Measurements from ENCODE around the gene BRSK2. TPM values are rescaled to one million over a fixed set of nuclear protein-coding genes. Genes with fewer than 3 reads are reported as not detected.

BRSK2 gene
- polyA plus RNA-seq, 1 experiment: 0.28 TPM

DNA sequence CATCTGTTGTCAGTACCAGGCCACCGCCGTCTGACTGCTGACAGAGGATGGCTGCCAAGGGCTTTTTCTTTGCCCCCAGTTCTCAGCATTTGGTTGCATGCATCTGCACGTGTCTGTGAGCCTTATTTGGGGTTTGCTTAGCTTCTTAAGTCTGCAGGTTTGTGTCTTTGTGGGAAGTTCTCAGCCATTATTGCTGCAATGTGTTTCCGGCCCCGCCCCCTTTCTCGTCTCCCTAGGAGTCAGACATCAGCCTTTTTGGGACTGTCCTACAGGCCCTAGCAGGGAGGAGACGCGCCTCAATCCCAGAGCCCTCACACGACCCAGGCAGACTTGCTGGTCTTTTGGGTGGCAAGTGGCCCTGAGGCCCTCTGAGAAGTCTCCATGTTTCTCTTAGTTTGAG, 88.8 kb downstream of the BRSK2 start:
- DNase-seq (ENCODE audit: low read depth): no peak
- CTCF ChIA-PET: interaction anchor here (0.6 kb wide), 1 partner anchor 211 kb away, joined by 5 read pairs; no protein-coding TSS in a partner anchor
- H3K27me3 ChIP-seq (ENCODE audit: control insufficient read depth, insufficient read depth, low read length): no peaks in the 10 kb centered on the region
- TF ChIP-seq, protein P1, sequence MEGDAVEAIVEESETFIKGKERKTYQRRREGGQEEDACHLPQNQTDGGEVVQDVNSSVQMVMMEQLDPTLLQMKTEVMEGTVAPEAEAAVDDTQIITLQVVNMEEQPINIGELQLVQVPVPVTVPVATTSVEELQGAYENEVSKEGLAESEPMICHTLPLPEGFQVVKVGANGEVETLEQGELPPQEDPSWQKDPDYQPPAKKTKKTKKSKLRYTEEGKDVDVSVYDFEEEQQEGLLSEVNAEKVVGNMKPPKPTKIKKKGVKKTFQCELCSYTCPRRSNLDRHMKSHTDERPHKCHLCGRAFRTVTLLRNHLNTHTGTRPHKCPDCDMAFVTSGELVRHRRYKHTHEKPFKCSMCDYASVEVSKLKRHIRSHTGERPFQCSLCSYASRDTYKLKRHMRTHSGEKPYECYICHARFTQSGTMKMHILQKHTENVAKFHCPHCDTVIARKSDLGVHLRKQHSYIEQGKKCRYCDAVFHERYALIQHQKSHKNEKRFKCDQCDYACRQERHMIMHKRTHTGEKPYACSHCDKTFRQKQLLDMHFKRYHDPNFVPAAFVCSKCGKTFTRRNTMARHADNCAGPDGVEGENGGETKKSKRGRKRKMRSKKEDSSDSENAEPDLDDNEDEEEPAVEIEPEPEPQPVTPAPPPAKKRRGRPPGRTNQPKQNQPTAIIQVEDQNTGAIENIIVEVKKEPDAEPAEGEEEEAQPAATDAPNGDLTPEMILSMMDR (IDR thresholded peaks at IDR 0.05; ENCODE audit: insufficient read depth, low read depth, low read length): no peak
- H3K4me3 ChIP-seq (ENCODE audit: low read depth, low read length): no peak overlapping the region
- POLR2A ChIA-PET: no interaction called here
- H3K36me3 ChIP-seq (ENCODE audit: control insufficient read depth, insufficient read depth, low read length): peaks cover 20% of the 10 kb centered on the region

DNA sequence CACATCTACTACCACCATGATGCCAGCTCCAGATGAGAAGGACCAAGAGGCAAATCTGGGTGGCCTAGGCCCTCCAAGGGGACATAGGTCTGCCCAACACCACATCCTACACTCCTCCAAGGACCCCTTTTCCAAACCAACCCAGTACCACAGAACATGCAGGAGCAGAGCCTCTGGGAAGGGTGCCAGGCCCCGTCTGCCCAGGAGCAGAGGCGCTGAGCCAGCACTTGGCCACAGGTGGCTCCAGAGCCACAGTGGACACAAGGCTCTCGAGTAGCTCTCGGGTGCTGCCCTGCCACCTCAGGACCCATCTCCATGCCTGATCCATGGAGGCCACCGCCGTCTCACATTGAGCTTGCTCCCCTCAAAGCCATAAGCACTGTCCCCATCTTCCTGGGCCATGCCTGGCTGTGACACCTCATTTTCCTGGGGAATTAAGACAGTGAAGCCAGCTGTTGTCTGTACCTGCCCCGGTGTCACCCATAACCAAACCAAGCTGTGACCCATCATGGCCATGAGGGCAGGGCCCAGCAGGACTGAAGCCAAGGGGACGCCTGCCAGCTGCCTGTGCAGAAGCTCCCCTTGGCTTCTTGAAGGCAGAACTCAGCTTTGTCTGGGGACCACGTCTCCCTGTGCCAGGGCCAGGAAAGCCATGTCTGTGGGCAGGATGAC, 89.4 kb downstream of the BRSK2 start:
- DNase-seq (ENCODE audit: low read depth): no peak
- Histone ChIP-seq H3K36me3 (ENCODE audit: control insufficient read depth, insufficient read depth, low read length) (peaks cover 20% of the 10 kb centered on the region), H3K4me3 (ENCODE audit: low read depth, low read length) (no peak overlapping the region), H3K27me3 (ENCODE audit: control insufficient read depth, insufficient read depth, low read length) (no peaks in the 10 kb centered on the region)
- TF ChIP-seq, protein P1 (IDR thresholded peaks at IDR 0.05; ENCODE audit: insufficient read depth, low read depth, low read length): no peak
- ChIA-PET CTCF (interaction anchor here (0.6 to 1.2 kb wide), 2 partner anchors 35 to 212 kb away, joined by 3 to 5 read pairs; no protein-coding TSS in a partner anchor), POLR2A (no interaction called here)

DNA sequence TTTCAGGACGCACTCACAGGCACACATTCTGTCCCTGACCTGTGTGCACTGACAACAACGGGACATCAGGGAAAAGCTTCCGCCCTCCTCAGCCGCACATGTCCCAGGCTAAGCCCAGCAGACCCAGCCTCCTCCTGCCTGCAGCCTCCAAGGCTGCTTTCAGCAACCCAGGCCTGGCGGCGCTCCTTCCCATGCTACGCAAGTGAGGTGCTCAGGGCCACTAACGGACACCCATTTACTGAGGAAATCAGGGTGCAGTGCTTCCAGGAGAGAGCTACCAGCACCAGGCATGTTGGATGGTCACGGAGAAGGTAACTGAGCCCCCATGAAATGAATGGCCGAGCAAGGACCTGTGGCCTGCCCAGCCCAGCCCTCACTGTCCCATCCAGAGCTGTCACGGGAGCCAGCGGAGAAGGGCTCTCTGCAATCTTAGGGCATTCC, 90.0 kb downstream of the BRSK2 start:
- Histone ChIP-seq H3K36me3 (ENCODE audit: control insufficient read depth, insufficient read depth, low read length) (peaks cover 20% of the 10 kb centered on the region), H3K4me3 (ENCODE audit: low read depth, low read length) (no peak overlapping the region), H3K27me3 (ENCODE audit: control insufficient read depth, insufficient read depth, low read length) (no peaks in the 10 kb centered on the region)
- ChIA-PET CTCF (interaction anchor here (1.2 kb wide), 1 partner anchor 35 kb away, joined by 3 read pairs; no protein-coding TSS in a partner anchor), POLR2A (no interaction called here)
- DNase-seq (ENCODE audit: low read depth): no peak
- TF ChIP-seq, protein P1 (IDR thresholded peaks at IDR 0.05; ENCODE audit: insufficient read depth, low read depth, low read length): no peak

DNA sequence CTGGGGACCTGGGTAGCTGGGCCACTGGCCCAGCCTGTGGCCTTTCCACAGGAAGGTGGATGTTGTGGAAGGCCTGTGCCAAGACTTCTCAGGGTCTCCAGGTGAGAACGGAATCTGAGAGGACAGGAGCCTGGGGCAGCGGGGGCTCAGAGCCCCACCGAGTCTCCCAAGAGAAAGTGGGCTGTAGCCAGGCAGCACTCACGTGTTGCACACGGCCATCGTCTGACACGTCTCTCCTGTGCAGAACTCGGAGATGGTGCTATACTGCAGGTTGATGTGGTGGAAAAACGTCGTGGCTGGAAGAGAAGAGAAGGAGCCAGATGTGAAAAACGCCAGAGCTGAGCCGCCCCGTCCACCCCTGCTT, 90.4 kb downstream of the BRSK2 start:
- ChIA-PET CTCF (interaction anchor here (1.2 kb wide), 1 partner anchor 34 kb away, joined by 3 read pairs; no protein-coding TSS in a partner anchor), POLR2A (no interaction called here)
- Histone ChIP-seq H3K27me3 (ENCODE audit: control insufficient read depth, insufficient read depth, low read length) (no peaks in the 10 kb centered on the region), H3K4me3 (ENCODE audit: low read depth, low read length) (no peak overlapping the region), H3K36me3 (ENCODE audit: control insufficient read depth, insufficient read depth, low read length) (peaks cover 20% of the 10 kb centered on the region)
- no peak for DNase-seq (ENCODE audit: low read depth)
- TF ChIP-seq, protein P1 (IDR thresholded peaks at IDR 0.05; ENCODE audit: insufficient read depth, low read depth, low read length): no peak

DNA sequence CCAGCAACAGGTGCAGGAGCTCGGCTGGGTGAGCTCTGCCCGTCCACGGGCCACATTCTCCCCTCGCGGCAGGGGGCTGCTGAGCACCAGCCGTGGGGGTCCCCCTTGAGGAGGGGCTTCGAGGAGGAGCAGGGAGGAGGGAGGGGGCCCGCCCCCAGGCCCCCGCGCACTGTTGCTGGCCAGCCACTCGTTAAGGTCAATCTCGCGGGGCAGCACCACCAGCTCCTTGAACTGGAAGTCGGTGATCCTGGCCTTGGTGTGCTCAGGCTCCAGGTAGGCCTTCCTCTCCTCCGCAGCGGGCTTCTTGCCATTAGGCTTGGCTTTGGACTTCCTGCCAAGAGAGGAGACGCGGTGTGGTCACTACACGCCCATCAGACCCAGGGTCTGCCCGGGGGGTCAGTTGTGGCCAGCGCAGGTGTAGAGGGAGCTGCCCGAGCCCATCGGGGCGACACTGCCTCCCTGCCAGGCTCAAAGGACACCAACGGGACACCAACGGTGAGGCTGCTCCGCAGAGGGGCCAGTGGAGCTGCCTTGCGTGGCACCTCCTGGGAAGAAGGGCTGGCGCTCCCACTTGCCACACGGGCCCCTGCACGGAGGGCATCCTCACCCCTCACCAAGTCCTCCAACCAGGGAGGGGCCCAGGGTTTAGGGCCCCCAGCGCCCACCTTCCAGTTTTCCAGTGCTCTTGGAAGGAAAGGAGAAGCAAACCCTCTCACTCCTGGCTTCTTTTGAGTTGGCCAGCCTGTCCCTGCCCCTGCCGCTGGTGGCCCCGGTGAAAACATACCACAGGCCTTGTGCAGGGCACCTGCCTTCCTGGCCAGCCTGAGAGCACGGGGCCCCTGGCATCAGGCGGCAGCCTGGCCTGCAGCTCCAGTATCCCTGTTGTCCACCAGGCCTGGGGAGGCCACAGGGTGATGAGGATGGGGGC, 91.1 kb downstream of the BRSK2 start:
- peaks cover 17% of the 10 kb centered on the region for H3K36me3 ChIP-seq (ENCODE audit: control insufficient read depth, insufficient read depth, low read length)
- DNase-seq (ENCODE audit: low read depth): no peak
- no peaks in the 10 kb centered on the region for H3K27me3 ChIP-seq (ENCODE audit: control insufficient read depth, insufficient read depth, low read length)
- ChIA-PET POLR2A (no interaction called here), CTCF (interaction anchor here (1.2 kb wide), 1 partner anchor 34 kb away, joined by 3 read pairs; no protein-coding TSS in a partner anchor)
- H3K4me3 ChIP-seq (ENCODE audit: low read depth, low read length): no peak overlapping the region
- TF ChIP-seq, protein P1 (IDR thresholded peaks at IDR 0.05; ENCODE audit: insufficient read depth, low read depth, low read length): no peak
